Thyroid gland (tissue), 4 donors: ENCODE results near the gene ATIC.

Source experiments
- CTCF ChIP-seq, 6 experiments: fragments of 200-600 bp in 3 of 6; fragments of 450-650 bp in 3 of 6; sonication (generic) in 3 of 6; IDR thresholded peaks; one replicate each; pipeline ENCODE4 v1.5.1; 2016 to 2019; ENCODE audit warnings: antibody characterized with exemption in 6 of 6, mild to moderate bottlenecking in 2 of 6, inconsistent platforms in 1 of 6, moderate library complexity in 1 of 6
- POLR2A ChIP-seq, 2 donors: fragments of 450-650 bp; IDR thresholded peaks; one replicate each; pipeline ENCODE4 v1.6.1; 2017; ENCODE audit warnings: antibody characterized with exemption in 2 of 2, mild to moderate bottlenecking in 2 of 2, moderate library complexity in 1 of 2

- no peak for TF ChIP-seq CTCF (IDR thresholded peaks at IDR 0.05)
- TF ChIP-seq POLR2A (IDR thresholded peaks at IDR 0.05), result no peak
Measured at GRCh38 chr2:215288112-215288815, 23.6 kb upstream of the ATIC start.
